Measurements from ENCODE around the gene SLC43A2.
"Not testable (repeated sequence)": the region's sequence is repeated elsewhere in the genome, so short reads cannot be mapped to it uniquely, and the experiment has no call there.

The SLC43A2 gene

DNA sequence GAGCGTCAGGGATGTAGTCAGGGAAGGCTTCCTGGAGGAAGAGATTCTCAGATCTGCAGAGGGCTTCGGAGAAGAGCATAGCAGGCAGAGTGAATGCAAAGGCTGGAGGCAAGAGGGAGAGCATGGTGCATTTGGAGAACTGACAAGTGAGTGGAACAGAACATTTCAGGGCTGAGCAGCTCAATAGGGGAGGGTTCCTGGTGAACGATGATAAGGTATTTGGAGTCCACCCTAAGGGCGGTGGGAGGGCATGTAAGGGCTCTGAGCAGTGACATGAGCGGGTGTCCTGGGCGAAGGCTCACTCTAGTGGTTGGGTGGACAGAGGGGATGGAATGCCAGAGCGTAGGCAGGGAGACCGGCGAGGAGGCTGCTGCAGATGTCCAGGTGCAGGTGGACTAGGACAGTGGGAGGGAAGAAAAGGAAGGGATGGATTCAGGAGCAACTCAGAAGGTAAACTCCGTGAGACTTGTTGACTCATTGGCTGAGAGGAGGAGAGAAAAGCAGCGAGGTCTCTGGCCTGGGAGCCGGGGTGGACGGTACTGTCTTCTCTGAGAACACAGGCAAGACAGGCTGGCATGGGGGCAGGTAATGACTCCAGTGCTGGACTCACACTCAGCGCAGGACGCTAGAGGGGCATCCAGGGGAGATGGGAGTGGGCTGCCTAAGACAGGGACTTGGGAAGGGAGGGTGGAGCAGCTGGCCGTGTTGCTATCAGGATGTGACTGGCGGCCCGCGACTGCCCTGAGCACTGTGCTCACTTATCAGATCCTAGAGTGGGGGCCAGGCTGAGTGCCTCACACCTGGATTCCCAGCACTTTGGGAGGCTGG, 64.6 kb downstream of the SLC43A2 start:
- no peaks in the 10 kb centered on the region for H3K9me3 ChIP-seq (ENCODE audit: control insufficient read depth, low read length)
- no peak for DNase-seq (ENCODE audit: low read depth)

DNA sequence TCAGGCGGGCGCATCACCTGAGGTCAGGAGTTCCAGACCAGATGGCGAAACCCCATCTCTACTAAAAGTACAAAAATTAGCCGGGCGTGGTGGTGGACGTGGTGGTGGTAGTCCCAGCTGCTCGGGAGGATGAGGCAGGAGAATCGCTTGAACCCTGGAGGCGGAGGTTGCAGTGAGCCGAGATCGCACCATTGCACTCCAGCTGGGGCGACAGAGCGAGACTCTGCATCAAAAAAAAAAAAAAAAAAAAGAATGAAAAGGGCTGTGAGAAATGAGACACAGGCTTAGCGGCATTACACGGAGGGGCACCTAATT, 65.2 kb downstream of the SLC43A2 start:
- not testable (repeated sequence) for H3K36me3 ChIP-seq (ENCODE audit: control insufficient read depth, insufficient read depth, low read length, severe bottlenecking)

More for the DNA sequence above, 64.6 kb downstream of the SLC43A2 start:
- Histone ChIP-seq H3K4me3 (ENCODE audit: low read length) (no peak overlapping the region), H3K4me1 (ENCODE audit: control insufficient read depth, insufficient read depth, low read length) (peaks cover 21% of the 10 kb centered on the region), H3K36me3 (ENCODE audit: control insufficient read depth, insufficient read depth, low read length, severe bottlenecking) (no peaks in the 10 kb centered on the region), H3K27me3 (replicated peaks; ENCODE audit: control insufficient read depth, insufficient read depth, low read length) (peaks cover 1% of the 10 kb centered on the region), H3K9ac (ENCODE audit: low read length) (no peak overlapping the region)

DNA sequence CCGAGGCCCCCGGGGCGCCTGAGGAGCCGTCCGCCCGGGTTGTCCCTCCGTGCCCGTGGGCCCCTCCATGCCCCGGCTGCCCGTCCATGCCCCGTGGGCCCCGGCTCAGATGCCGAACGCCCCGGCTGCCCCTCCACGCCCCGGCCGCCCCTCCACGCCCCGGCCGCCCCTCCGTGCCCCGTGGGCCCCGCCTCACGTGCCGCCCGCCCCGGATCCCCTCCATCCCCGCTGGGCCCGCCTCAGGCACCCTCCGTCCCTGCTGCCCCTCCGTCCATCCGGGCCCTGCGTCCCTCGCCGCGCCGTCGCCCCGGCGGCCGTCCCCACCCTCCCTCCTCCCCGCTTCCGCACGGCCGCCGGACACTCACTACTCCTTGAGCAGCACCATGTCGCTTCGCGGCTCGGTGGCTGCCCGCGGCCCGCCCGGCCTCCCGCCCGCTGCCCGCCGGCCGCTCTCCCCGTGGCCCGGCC, 66.4 kb downstream of the SLC43A2 start:
- H3K9me3 ChIP-seq (ENCODE audit: control insufficient read depth, low read length), result no peaks in the 10 kb centered on the region
- H3K27me3 ChIP-seq (replicated peaks; ENCODE audit: control insufficient read depth, insufficient read depth, low read length), result no peaks in the 10 kb centered on the region
- H3K9ac ChIP-seq (ENCODE audit: low read length), result peak overlapping the region; percentile 90
- H3K4me3 ChIP-seq (ENCODE audit: low read length), result peak overlapping the region; percentile 89
- peaks cover 32% of the 10 kb centered on the region for H3K4me1 ChIP-seq (ENCODE audit: control insufficient read depth, insufficient read depth, low read length)
- H3K36me3 ChIP-seq (ENCODE audit: control insufficient read depth, insufficient read depth, low read length, severe bottlenecking), result no peaks in the 10 kb centered on the region
- no peak for DNase-seq (ENCODE audit: low read depth)

More for the DNA sequence above, 65.2 kb downstream of the SLC43A2 start:
- Histone ChIP-seq H3K4me1 (ENCODE audit: control insufficient read depth, insufficient read depth, low read length) (peaks cover 21% of the 10 kb centered on the region), H3K9ac (ENCODE audit: low read length) (peak overlapping the region; percentile 90)
- not testable (repeated sequence) for DNase-seq (ENCODE audit: low read depth); H3K4me3 ChIP-seq (ENCODE audit: low read length); H3K27me3 ChIP-seq (replicated peaks; ENCODE audit: control insufficient read depth, insufficient read depth, low read length); H3K9me3 ChIP-seq (ENCODE audit: control insufficient read depth, low read length)

DNA sequence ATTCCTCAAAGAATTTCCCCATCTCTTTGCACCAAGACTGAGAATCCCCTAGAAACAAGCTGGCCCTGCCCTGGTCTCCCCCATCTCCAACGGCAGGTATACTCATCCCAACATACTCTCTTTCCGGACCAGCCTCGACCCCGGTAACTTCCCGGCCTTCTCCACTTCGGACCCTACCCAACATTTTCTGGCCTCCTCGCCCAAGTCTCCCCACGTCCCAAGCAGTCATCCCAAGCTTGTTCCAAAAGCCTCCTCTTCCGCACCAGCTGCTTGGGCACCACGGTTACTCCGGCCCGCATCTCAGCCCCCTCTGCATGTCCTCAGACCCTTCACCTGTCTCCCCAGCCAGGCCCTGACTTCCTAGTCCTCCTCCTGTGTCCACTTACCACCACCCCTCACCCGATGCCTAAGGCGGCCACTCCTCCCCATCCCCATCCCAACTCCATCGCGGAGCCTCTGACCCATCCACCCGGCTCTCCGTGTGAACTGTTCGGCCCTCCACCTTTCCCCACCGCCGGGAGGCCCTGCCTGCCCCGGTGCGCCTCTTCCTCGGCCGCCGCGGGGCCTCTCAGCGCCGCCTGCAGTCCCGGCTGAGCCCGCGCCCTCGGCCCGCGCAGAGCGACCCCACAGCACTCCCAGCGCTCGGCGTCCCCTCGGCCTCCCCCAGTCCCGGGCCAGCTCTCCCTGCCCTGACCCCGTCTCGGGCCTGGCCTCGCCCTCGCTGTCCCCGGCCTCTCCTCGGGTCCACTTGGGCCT, 67.0 kb downstream of the SLC43A2 start:
- Histone ChIP-seq H3K4me1 (ENCODE audit: control insufficient read depth, insufficient read depth, low read length) (peaks cover 37% of the 10 kb centered on the region), H3K36me3 (ENCODE audit: control insufficient read depth, insufficient read depth, low read length, severe bottlenecking) (no peaks in the 10 kb centered on the region), H3K9me3 (ENCODE audit: control insufficient read depth, low read length) (no peaks in the 10 kb centered on the region), H3K27me3 (replicated peaks; ENCODE audit: control insufficient read depth, insufficient read depth, low read length) (no peaks in the 10 kb centered on the region), H3K4me3 (ENCODE audit: low read length) (peak overlapping the region; percentile 89), H3K9ac (ENCODE audit: low read length) (peak overlapping the region; percentile 90)
- DNase-seq (ENCODE audit: low read depth), result peak; percentile 76

DNA sequence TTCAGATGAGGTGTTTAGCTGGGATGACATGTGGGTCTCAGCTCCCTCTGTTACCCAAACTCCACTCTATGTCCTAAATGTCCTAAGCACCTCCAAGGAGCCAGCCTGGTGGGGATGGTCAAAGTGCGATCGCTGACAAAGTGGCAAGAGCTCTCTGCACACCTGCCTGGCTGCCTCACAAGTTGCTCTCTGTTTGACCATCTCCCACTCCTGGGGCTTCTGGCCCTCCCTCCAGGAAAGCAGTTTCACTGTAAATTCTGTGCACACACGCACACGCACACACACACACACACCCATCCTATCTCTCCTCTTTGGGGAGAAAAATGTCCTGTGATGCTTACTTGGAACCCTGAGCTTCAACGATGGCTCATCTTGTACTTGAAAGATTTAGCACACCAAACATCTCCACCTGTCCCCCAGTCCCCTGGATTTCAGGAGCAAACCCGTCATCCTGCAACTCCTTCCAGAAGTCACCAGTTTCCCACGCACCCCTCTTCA, 67.7 kb downstream of the SLC43A2 start:
- Histone ChIP-seq H3K27me3 (replicated peaks; ENCODE audit: control insufficient read depth, insufficient read depth, low read length) (no peaks in the 10 kb centered on the region), H3K4me1 (ENCODE audit: control insufficient read depth, insufficient read depth, low read length) (peaks cover 40% of the 10 kb centered on the region), H3K9me3 (ENCODE audit: control insufficient read depth, low read length) (no peaks in the 10 kb centered on the region), H3K4me3 (ENCODE audit: low read length) (peak overlapping the region; percentile 89), H3K9ac (ENCODE audit: low read length) (peak overlapping the region; percentile 90), H3K36me3 (ENCODE audit: control insufficient read depth, insufficient read depth, low read length, severe bottlenecking) (peaks cover 5% of the 10 kb centered on the region)
- DNase-seq (ENCODE audit: low read depth), result no peak

DNA sequence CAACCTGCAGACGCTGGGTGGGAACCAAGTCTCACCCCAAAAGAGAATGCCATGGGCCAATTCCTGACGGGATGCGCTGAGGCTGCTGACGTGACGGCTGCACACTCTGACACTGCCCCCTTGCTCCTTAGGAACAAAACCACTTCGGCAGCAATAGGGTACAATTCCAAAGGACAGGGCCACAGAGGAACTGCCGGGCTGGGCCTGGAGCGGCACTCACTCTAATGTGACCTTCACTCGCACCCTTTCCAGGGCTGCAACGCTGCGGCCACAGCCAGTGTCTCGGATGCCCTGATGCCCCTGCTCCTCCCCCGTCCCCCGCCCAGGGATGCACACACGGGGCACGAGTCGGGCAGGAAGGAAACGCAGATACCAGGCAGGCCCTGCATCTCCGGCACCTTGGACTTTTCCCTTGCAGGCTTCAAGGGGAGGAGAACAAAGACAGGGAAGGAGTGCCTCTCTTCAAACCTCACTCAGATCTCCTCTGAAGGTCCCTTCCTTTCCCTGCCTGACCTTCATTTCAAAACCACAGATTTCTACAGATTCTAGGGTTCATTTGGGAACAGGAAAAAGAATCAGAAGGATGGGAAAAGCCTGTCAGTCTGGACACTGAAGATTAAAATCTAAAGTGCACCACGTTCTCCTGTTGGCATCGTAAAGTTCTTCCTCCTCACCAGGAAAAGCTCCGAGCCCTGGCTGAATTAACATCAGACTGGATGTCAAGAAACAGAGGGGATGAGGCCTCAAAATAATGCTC, 68.4 kb downstream of the SLC43A2 start:
- Histone ChIP-seq H3K36me3 (ENCODE audit: control insufficient read depth, insufficient read depth, low read length, severe bottlenecking) (peaks cover 5% of the 10 kb centered on the region), H3K27me3 (replicated peaks; ENCODE audit: control insufficient read depth, insufficient read depth, low read length) (no peaks in the 10 kb centered on the region), H3K4me1 (ENCODE audit: control insufficient read depth, insufficient read depth, low read length) (peaks cover 40% of the 10 kb centered on the region), H3K4me3 (ENCODE audit: low read length) (no peak overlapping the region), H3K9me3 (ENCODE audit: control insufficient read depth, low read length) (no peaks in the 10 kb centered on the region), H3K9ac (ENCODE audit: low read length) (peak overlapping the region; percentile 90)
- no peak for DNase-seq (ENCODE audit: low read depth)

DNA sequence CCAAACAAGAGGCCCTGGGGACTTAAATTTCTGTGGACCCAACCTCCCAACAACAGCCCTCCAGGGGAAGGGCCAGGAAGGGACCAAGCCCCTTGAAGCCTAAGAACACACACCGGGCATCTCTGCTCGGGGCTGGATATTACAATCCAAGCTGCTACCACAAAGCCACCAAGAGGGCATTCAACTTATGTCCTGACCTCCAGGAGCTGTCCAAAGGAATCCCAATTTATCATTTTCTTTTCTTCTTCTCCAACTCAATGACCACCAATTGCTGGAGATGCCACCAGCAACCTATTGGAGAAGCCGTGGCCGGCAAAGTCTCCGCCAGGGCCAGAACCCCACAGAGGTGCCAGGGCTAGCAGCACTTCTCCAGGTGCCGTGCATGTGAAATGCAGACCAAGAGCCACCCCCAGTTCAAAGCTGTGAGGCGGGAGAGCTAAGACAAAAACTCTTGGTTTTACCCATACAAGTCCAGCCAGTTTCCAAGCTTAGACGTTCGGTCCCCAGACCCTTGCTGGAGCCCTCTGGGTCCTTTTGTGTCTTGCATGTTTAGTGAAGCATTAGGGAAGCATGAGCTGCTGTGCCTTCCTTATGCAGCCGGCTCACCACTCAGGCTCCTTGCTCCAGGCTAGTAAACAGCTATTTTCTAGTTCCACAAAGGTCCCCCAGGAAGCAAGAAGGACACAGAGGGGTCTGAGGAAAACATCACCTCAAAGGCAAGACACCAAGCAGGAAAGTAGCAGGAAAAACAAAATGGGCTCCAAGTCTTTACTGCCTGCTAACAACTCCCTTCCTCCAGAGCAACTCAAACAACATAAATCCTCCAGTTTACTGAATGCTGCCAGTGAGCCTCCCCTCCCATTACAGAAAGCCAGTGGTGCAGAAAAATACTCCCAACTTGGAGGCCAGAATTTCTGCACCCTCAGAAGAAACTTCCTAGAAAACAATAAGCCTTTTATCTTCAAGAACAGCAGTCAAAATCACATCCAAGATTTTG, 69.3 kb downstream of the SLC43A2 start:
- Histone ChIP-seq H3K9ac (ENCODE audit: low read length) (no peak overlapping the region), H3K4me3 (ENCODE audit: low read length) (no peak overlapping the region), H3K27me3 (replicated peaks; ENCODE audit: control insufficient read depth, insufficient read depth, low read length) (no peaks in the 10 kb centered on the region), H3K9me3 (ENCODE audit: control insufficient read depth, low read length) (no peaks in the 10 kb centered on the region), H3K36me3 (ENCODE audit: control insufficient read depth, insufficient read depth, low read length, severe bottlenecking) (peaks cover 5% of the 10 kb centered on the region), H3K4me1 (ENCODE audit: control insufficient read depth, insufficient read depth, low read length) (peaks cover 40% of the 10 kb centered on the region)
- DNase-seq (ENCODE audit: low read depth), result no peak

DNA sequence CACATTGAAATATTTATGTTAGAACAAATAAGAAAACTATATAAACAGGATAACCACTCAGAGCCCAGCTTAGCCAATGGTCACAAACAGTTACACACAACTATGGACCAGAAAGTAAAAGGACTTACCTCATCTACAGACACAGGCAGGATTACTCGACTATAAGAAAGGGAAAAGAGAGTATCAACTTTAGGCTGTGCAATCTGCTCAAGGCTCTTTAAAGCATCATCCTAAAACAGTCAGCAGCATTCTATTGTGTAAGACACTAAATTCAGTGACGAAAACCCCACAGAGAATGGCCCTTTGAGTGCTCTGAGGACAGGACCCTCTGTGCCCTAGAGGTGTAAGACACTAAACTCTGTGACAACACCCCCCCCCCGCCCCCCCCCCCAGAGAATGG, 70.2 kb downstream of the SLC43A2 start:
- Histone ChIP-seq H3K9me3 (ENCODE audit: control insufficient read depth, low read length) (no peaks in the 10 kb centered on the region), H3K9ac (ENCODE audit: low read length) (no peak overlapping the region), H3K4me1 (ENCODE audit: control insufficient read depth, insufficient read depth, low read length) (peaks cover 40% of the 10 kb centered on the region), H3K36me3 (ENCODE audit: control insufficient read depth, insufficient read depth, low read length, severe bottlenecking) (peaks cover 9% of the 10 kb centered on the region), H3K4me3 (ENCODE audit: low read length) (no peak overlapping the region), H3K27me3 (replicated peaks; ENCODE audit: control insufficient read depth, insufficient read depth, low read length) (no peaks in the 10 kb centered on the region)
- no peak for DNase-seq (ENCODE audit: low read depth)

DNA sequence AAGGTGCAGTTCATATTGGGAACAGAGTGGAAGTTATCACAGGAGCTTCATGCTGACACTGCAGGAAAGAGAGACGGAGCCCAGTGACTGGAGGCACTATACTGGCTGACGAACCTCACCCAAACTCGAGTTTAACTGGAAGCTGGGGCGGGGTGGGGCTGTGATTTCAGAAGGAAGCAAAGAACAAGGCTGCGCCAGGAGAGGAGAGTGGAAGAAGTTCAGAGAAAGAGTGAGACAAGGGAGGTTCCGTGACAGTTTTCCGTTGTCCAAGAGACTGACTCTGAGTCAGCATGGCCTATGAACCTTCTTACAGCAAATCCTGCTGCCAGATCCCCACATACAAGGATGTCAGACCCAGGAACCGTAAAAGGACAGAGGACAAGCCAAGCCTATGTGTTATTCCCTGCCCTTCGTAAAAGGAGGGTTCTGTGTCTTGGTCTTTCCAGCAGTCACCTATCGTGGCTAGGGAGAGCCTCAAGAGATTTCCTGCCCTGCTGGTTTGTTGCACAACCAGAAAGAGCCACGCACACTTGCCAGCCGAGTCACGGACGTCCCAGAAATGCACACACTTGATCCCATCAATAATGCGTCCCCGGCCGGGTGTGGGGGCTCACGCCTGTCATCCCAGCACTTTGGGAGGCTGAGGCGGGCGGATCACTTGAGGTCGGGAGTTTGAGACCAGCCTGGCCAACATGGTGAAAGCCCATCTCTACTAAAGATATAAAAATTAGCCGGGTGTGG, 71.1 kb downstream of the SLC43A2 start:
- Histone ChIP-seq H3K27me3 (replicated peaks; ENCODE audit: control insufficient read depth, insufficient read depth, low read length) (no peaks in the 10 kb centered on the region), H3K4me3 (ENCODE audit: low read length) (peak overlapping the region; percentile 36), H3K4me1 (ENCODE audit: control insufficient read depth, insufficient read depth, low read length) (peaks cover 40% of the 10 kb centered on the region), H3K36me3 (ENCODE audit: control insufficient read depth, insufficient read depth, low read length, severe bottlenecking) (peaks cover 16% of the 10 kb centered on the region), H3K9me3 (ENCODE audit: control insufficient read depth, low read length) (no peaks in the 10 kb centered on the region), H3K9ac (ENCODE audit: low read length) (peak overlapping the region; percentile 69)
- no peak for DNase-seq (ENCODE audit: low read depth)
